Measurements from ENCODE around the gene CDK5RAP1. TPM values are rescaled to one million over a fixed set of nuclear protein-coding genes. Genes with fewer than 3 reads are reported as not detected.

Gene CDK5RAP1
- total and polyA plus RNA-seq, 2 of the 4 experiments (the other 2 are of a cell fraction) = 23.9 to 28.1 TPM

DNA sequence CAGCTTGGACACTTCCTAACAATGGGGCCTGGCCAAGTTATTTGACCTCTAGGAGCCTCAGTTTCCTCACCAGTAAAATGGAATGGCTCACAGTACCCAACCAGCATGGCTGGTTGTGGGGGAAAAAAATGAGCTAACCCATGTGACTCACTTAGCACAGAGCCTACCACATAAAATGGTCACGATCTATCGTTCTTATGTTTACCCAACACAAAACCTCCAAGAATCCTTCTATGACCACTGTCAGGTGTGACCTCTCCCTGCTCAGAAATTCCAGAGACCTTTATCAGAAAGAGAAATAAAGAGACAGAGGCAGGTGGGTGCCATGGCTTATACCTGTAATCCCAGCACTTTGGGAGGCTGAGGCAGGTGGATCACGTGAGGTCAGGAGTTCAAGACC is 78.9 kb downstream of the CDK5RAP1 start:
- POLR2A ChIA-PET (ENCODE audit: unreplicated experiment) = no interaction called here
- in situ Hi-C loops (cut with MboI; ENCODE audit: low sequenced_read_pairs) = no loop called here
- H2BK120ac ChIP-seq (ENCODE audit: low read depth, low read length) = no peak overlapping the region

More for the DNA sequence above, 78.9 kb downstream of the CDK5RAP1 start:
- H2BK5ac ChIP-seq (ENCODE audit: low read depth, low read length, poor library complexity, severe bottlenecking) = no peak overlapping the region
- no peak overlapping the region for H4K91ac ChIP-seq (ENCODE audit: insufficient read depth, low read depth, low read length)
- ATAC-seq (ENCODE audit: low read depth) = no peak
- no peak overlapping the region for H4K5ac ChIP-seq (ENCODE audit: low read depth, low read length)
- no peak overlapping the region for H3K27ac ChIP-seq (ENCODE audit: insufficient read depth, low read length)
- H2AK9ac ChIP-seq (replicated peaks; ENCODE audit: low read depth, low read length, poor library complexity) = no peak overlapping the region
- H3K79me1 ChIP-seq (ENCODE audit: low read depth in 1 of 2, low read length in 2 of 2) = no peaks in the 10 kb centered on the region
- no peak overlapping the region for H3K14ac ChIP-seq (replicated peaks; ENCODE audit: low read depth, low read length)
- CTCF ChIA-PET = no interaction called here
- no peaks in the 10 kb centered on the region for H3K9me1 ChIP-seq (ENCODE audit: insufficient read depth, low read length)
- H2BK15ac ChIP-seq (ENCODE audit: low read depth, low read length) = no peak overlapping the region
- dilution Hi-C loops (cut with HindIII; ENCODE audit: low sequenced_read_pairs, unreplicated experiment) = no loop called here
- H4K20me1 ChIP-seq (ENCODE audit: insufficient read depth, low read length) = no peaks in the 10 kb centered on the region
- no peaks in the 10 kb centered on the region for H3K36me3 ChIP-seq (ENCODE audit: control insufficient read depth, insufficient read depth, low read length)
- no TSS peak for BruUV-seq (replicated peaks)
- H3K4me3 ChIP-seq (ENCODE audit: insufficient read depth, low read depth, low read length) = no peak overlapping the region
- H3K56ac ChIP-seq (ENCODE audit: extremely low read depth, insufficient read depth, low read length) = no peak overlapping the region
- no peak overlapping the region for H4K8ac ChIP-seq (ENCODE audit: low read depth in 2 of 2, low read length in 2 of 2)
- no peaks in the 10 kb centered on the region for H3K9me3 ChIP-seq (ENCODE audit: control insufficient read depth, insufficient read depth, low read length)
- no peak overlapping the region for H2BK20ac ChIP-seq (ENCODE audit: low read depth, low read length)
- intact Hi-C loops (cut with micrococcal nuclease) = no loop called here
- no peak overlapping the region for H3K9ac ChIP-seq (ENCODE audit: low read depth, low read length)
- H2AFZ ChIP-seq (replicated peaks; ENCODE audit: low read length, poor library complexity) = no peak overlapping the region
- no peak for DNase-seq
- WGBS, 2 experiments (ENCODE audit: extremely low coverage in 2 of 2, insufficient read length in 1 of 2) = no CpG with 5 or more reads among the region's 3 CpGs
- H3K18ac ChIP-seq (ENCODE audit: low read depth, low read length) = no peak overlapping the region
- no peak for TF ChIP-seq MXI1 (IDR thresholded peaks at IDR 0.05; ENCODE audit: borderline replicate concordance, low read depth, low read length)
- TF ChIP-seq, protein P1, sequence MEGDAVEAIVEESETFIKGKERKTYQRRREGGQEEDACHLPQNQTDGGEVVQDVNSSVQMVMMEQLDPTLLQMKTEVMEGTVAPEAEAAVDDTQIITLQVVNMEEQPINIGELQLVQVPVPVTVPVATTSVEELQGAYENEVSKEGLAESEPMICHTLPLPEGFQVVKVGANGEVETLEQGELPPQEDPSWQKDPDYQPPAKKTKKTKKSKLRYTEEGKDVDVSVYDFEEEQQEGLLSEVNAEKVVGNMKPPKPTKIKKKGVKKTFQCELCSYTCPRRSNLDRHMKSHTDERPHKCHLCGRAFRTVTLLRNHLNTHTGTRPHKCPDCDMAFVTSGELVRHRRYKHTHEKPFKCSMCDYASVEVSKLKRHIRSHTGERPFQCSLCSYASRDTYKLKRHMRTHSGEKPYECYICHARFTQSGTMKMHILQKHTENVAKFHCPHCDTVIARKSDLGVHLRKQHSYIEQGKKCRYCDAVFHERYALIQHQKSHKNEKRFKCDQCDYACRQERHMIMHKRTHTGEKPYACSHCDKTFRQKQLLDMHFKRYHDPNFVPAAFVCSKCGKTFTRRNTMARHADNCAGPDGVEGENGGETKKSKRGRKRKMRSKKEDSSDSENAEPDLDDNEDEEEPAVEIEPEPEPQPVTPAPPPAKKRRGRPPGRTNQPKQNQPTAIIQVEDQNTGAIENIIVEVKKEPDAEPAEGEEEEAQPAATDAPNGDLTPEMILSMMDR (conservative IDR thresholded peaks at IDR 0.05; ENCODE audit: low read depth, low read length) = no peak
- peaks cover 53% of the 10 kb centered on the region for H3K27me3 ChIP-seq (ENCODE audit: control insufficient read depth, insufficient read depth, low read length)
- H2AK5ac ChIP-seq (ENCODE audit: low read depth, low read length) = no peak overlapping the region
- H3K23ac ChIP-seq (ENCODE audit: low read depth, low read length) = no peak overlapping the region
- H3K4me1 ChIP-seq (ENCODE audit: control insufficient read depth, insufficient read depth, low read length) = no peaks in the 10 kb centered on the region
- H3K4ac ChIP-seq (ENCODE audit: low read depth, low read length) = no peak overlapping the region
- H3K4me2 ChIP-seq (ENCODE audit: low read depth, low read length) = no peak overlapping the region

Data from IMR-90 (cell line).